K562 (cell line): Measurements from ENCODE around the gene S100A6. TPM values are rescaled to one million over a fixed set of nuclear protein-coding genes. Genes with fewer than 3 reads are reported as not detected.

Experiments used
- ARHGAP35 ChIP-seq: fragments of 450-650 bp; IDR thresholded peaks from 2 replicates; pipeline ENCODE4 v1.6.1; 2018; ENCODE audit not compliant: partially characterized antibody
- BRF1 ChIP-seq: IDR thresholded peaks from 3 replicates; pipeline ENCODE4 v1.6.1; 2011; ENCODE audit warnings: borderline replicate concordance, mild to moderate bottlenecking; ENCODE audit not compliant: insufficient read length; ENCODE audit errors: extremely low read depth
- CEBPZ ChIP-seq: fragments of 150-350 bp; IDR thresholded peaks from 2 replicates; pipeline ENCODE4 v1.6.1; 2014; ENCODE audit warnings: low read depth, mild to moderate bottlenecking, low read length, borderline replicate concordance
- ETV1 ChIP-seq: fragments of 450-650 bp; conservative IDR thresholded peaks from 2 replicates; pipeline ENCODE4 v1.6.1; 2016; ENCODE audit warnings: missing genetic modification characterization, control low read depth, low read depth, missing compliant biosample characterization
- HDGF ChIP-seq: fragments of 450-650 bp; IDR thresholded peaks from 2 replicates; pipeline ENCODE4 v1.6.1; 2016
- KLF6 ChIP-seq: fragments of 250-450 bp; sonication (Bioruptor Pico); IDR thresholded peaks from 2 replicates; pipeline ENCODE4 v1.4.0; 2020; ENCODE audit warnings: mild to moderate bottlenecking, moderate library complexity, borderline replicate concordance
- MYBL2 ChIP-seq, 2 experiments: fragments of 450-650 bp in 1 of 2; sonication (generic) in 1 of 2; formaldehyde crosslinking in 1 of 2; IDR thresholded peaks; 2 replicates each; pipeline versions ENCODE4 v1.6.1 to v1.8.1; 2017 to 2022; ENCODE audit warnings: borderline replicate concordance in 1 of 2, inconsistent platforms in 1 of 2, low read depth in 1 of 2, mild to moderate bottlenecking in 1 of 2, missing genetic modification reagents in 1 of 2, moderate library complexity in 1 of 2
- PHB2 ChIP-seq: fragments of 450-650 bp; IDR thresholded peaks from 2 replicates; pipeline ENCODE4 v1.6.1; 2017; ENCODE audit warnings: low read depth
- PKNOX1 ChIP-seq: fragments of 450-650 bp; IDR thresholded peaks from 2 replicates; pipeline ENCODE4 v1.6.1; 2016
- POLR2H ChIP-seq: IDR thresholded peaks from 2 replicates; pipeline ENCODE4 v1.6.1; 2016; ENCODE audit warnings: missing genetic modification characterization, low read depth, mild to moderate bottlenecking, control low read depth, missing compliant biosample characterization, moderate library complexity
- SMAD4 ChIP-seq: fragments of 250-450 bp; sonication (Bioruptor Pico); conservative IDR thresholded peaks from 2 replicates; pipeline ENCODE4 v1.8.0; 2021; ENCODE audit warnings: inconsistent platforms, mild to moderate bottlenecking, moderate library complexity
- TRIM25 ChIP-seq: fragments of 450-650 bp; IDR thresholded peaks from 2 replicates; pipeline ENCODE4 v1.7.0; 2016; ENCODE audit warnings: borderline replicate concordance
- ZBTB26 ChIP-seq: fragments of 450-650 bp; formaldehyde crosslinking; IDR thresholded peaks from 2 replicates; pipeline ENCODE4 v1.4.0; 2022; ENCODE audit warnings: missing genetic modification characterization
- ZC3H8 ChIP-seq: fragments of 450-650 bp; IDR thresholded peaks from 2 replicates; pipeline ENCODE4 v1.6.1; 2017
- ZNF12 ChIP-seq: sonication (generic); formaldehyde crosslinking; IDR thresholded peaks from 2 replicates; pipeline ENCODE4 v1.4.0; 2020; ENCODE audit warnings: mild to moderate bottlenecking, missing genetic modification reagents
- ZNF449 ChIP-seq: fragments of 250-450 bp; sonication (Bioruptor Pico); IDR thresholded peaks from 2 replicates; pipeline ENCODE4 v1.8.0; 2022; ENCODE audit warnings: moderate library complexity, mild to moderate bottlenecking, inconsistent platforms
- polyA plus RNA-seq, 8 experiments: library from polyadenylated mRNA; depleted of rRNA in 4 of 8; stranded (reverse) in 5 of 8; unstranded in 3 of 8; fragments of >200 nt; fragmentation: Nextera tagmentation in 2 of 8; fragmentation: Illumina TruSeq in 1 of 8; extraction: Ambion mirVana in 2 of 8; extraction: Trizol in 1 of 8; gene quantifications; 2 replicates each; pipeline versions ENCODE4 v1.2.1 to v1.2.3, GENCODE V29; 2011 to 2014; ENCODE audit warnings: inconsistent platforms in 1 of 8, missing spikeins in 1 of 8
- total RNA-seq, 7 experiments: library from RNA; depleted of rRNA in 6 of 7; stranded (reverse); fragments of >200 nt in 6 of 7; fragmentation: Illumina TruSeq in 2 of 7; extraction: Trizol in 2 of 7; gene quantifications; 2 replicates each; pipeline versions ENCODE4 v1.2.1 to v1.2.3, GENCODE V29; 2011 to 2021; ENCODE audit warnings: low replicate concordance in 1 of 7

Gene S100A6
- total and polyA plus RNA-seq, 9 of the 15 experiments (the other 6 are each of a cell fraction or from before 2014, with no cell fraction given), result 9.8 to 66.5 (median 23.2) TPM

- TF ChIP-seq ZNF12 (no peak), CEBPZ (no peak), ZC3H8 (0 out of 2 replicates have a peak, but pooled peaks have one; percentile 53), ZBTB26 (CRISPR knock-in tag) (peak; percentile 28; the same call in 1 of the 2 replicates), BRF1 (no peak), HDGF (0 out of 2 replicates have a peak, but pooled peaks have one; percentile 19), ARHGAP35 (no peak), PHB2 (no peak), MYBL2 (IDR thresholded peaks at IDR 0.05; ENCODE audit: low read depth) (no peak), MYBL2 (CRISPR knock-in tag; IDR thresholded peaks at IDR 0.05; ENCODE audit: borderline replicate concordance) (no peak), TRIM25 (no peak), SMAD4 (CRISPR knock-in tag) (peak; percentile 90), ZNF449 (CRISPR knock-in tag) (0 out of 2 replicates have a peak, but pooled peaks have one; percentile 51), POLR2H (no peak), KLF6 (CRISPR knock-in tag) (peak; percentile 85; the same call in 1 of the 2 replicates), PKNOX1 (0 out of 2 replicates have a peak, but pooled peaks have one; percentile 25), ETV1 (tag) (peak; percentile 49)
These were observed 30.9 kb upstream of the S100A6 start (continued) for GRCh38 chr1:153566414-153567371.
